ENCODE measurements around the gene PPP2R2B. TPM values are rescaled to one million over a fixed set of nuclear protein-coding genes. Genes with fewer than 3 reads are reported as not detected.

The PPP2R2B gene
- total RNA-seq, 3 donors from 2014 or later, result 0.99 to 5.9 (median 1.2) TPM

DNA sequence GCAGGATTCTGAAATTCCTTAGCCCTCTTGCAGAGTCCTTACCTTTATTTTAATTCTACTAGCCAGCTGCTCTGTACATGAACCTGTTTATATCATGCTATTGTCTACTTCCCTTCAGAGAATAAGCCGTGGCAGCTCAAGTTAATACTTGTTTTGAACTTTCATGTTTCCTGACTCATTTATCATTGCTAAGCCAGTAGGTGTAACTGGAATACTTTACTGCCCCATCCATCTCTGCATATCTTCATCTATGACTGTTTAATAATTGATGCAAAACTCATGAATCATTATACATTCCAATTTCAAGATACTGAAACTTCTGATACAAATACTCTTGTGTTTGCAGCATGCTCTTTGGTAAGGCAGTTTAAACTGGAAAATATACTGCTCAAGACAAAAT lies 174.7 kb downstream of the PPP2R2B start:
- Histone ChIP-seq H3K36me3 (ENCODE audit: low read depth) (no peaks in the 10 kb centered on the region), H3K4me1 (ENCODE audit: low read depth) (no peaks in the 10 kb centered on the region), H3K9me3 (no peaks in the 10 kb centered on the region), H3K4me3 (no peak overlapping the region)
- ATAC-seq, result no peak
- intact Hi-C loops (cut with DNase I, micrococcal nuclease), result no loop called here
- TF ChIP-seq, protein P1, sequence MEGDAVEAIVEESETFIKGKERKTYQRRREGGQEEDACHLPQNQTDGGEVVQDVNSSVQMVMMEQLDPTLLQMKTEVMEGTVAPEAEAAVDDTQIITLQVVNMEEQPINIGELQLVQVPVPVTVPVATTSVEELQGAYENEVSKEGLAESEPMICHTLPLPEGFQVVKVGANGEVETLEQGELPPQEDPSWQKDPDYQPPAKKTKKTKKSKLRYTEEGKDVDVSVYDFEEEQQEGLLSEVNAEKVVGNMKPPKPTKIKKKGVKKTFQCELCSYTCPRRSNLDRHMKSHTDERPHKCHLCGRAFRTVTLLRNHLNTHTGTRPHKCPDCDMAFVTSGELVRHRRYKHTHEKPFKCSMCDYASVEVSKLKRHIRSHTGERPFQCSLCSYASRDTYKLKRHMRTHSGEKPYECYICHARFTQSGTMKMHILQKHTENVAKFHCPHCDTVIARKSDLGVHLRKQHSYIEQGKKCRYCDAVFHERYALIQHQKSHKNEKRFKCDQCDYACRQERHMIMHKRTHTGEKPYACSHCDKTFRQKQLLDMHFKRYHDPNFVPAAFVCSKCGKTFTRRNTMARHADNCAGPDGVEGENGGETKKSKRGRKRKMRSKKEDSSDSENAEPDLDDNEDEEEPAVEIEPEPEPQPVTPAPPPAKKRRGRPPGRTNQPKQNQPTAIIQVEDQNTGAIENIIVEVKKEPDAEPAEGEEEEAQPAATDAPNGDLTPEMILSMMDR (IDR thresholded peaks at IDR 0.05), result no peak
- no peak for DNase-seq

DNA sequence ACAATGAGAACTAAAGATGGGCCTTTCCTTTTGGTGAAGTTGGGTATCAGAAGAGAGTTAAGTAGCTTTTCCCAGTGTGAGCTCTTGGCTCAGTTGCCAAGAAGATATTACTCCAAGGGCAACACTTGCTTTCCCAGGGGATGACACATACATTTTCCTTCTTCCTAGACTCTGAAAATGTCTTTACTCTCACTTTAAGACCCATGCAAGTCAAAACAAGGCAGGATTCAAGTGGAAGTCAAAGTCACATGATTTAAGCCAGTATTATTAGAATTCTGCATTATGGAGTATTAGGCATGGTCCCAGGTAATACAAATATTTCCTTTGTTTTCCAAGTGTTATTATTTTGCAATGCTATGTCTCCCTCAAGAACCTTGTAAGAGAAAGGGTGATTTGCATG lies 175.1 kb downstream of the PPP2R2B start:
- DNase-seq (no peak), ATAC-seq (no peak)
- H3K9me3 ChIP-seq, result no peaks in the 10 kb centered on the region
- H3K4me3 ChIP-seq, result no peak overlapping the region
- intact Hi-C loops (cut with DNase I, micrococcal nuclease), result no loop called here
- no peaks in the 10 kb centered on the region for H3K4me1 ChIP-seq (ENCODE audit: low read depth)
- H3K36me3 ChIP-seq (ENCODE audit: low read depth), result no peaks in the 10 kb centered on the region
- TF ChIP-seq, protein P1 (IDR thresholded peaks at IDR 0.05), result no peak

DNA sequence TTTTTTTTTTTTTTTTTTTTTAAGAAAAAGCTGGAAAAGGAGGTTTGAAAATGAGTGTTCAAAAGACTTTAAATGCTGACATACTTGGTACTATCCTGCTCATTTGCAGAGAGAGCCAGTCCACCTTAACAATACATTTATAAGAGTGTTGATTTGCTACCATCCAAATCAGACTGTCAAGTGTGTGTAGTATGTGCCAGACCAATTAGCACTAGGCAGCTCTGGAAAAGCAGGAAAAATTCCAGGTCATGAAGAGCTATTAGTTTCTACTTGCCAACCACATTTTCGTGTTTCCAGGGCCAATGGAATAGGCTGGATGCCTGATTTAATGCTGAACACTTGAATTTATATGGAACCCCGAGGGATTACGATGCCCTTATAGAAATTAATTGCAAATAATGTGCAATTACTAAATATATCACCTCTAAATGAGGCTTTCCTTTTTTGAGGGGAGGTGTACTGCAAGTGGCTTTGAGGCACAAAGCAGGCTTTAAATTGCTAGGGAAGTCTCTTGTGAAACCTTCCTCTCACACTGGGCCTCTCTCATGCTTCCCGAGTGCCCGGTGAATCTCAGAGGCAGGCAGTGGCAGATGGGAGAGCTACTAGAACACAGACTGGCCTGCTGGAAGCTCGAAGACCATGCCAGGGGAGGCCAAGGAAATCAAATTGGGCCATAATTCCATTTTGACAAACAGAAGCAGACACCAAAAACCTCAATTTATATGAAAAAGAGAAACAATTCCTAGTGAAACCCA lies 178.7 kb downstream of the PPP2R2B start:
- no peak for ATAC-seq

DNA sequence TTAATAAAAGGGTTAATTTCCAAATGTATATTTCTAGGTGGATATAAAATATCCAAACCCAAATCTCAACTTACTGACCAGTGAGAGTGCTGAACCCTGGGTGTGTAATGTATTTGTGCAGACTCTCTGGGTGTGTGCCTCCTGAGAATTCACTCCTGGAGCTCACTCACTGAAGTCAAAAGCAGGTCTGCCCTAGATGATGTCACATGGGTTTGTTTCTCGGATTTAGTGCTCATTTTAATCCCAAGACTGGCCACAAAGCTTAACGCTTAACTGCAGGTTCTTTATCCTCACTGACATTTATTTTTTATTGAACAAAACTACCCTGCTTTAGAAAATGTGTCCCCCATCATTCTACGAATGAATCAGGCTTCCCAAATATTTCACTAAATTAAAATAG lies 179.4 kb downstream of the PPP2R2B start:
- DNase-seq (no peak), ATAC-seq (no peak)
- Histone ChIP-seq H3K4me3 (no peak overlapping the region), H3K36me3 (ENCODE audit: low read depth) (no peaks in the 10 kb centered on the region), H3K4me1 (ENCODE audit: low read depth) (no peaks in the 10 kb centered on the region), H3K9me3 (no peaks in the 10 kb centered on the region)
- TF ChIP-seq, protein P1 (IDR thresholded peaks at IDR 0.05), result no peak
- intact Hi-C loops (cut with DNase I, micrococcal nuclease), result no loop called here

More for the DNA sequence above, 178.7 kb downstream of the PPP2R2B start:
- no peak overlapping the region for H3K4me3 ChIP-seq
- no peaks in the 10 kb centered on the region for H3K36me3 ChIP-seq (ENCODE audit: low read depth)
- no peaks in the 10 kb centered on the region for H3K9me3 ChIP-seq
- TF ChIP-seq, protein P1 (IDR thresholded peaks at IDR 0.05), result no peak
- H3K4me1 ChIP-seq (ENCODE audit: low read depth), result no peaks in the 10 kb centered on the region
- intact Hi-C loops (cut with DNase I, micrococcal nuclease), result no loop called here
- no peak for DNase-seq

DNA sequence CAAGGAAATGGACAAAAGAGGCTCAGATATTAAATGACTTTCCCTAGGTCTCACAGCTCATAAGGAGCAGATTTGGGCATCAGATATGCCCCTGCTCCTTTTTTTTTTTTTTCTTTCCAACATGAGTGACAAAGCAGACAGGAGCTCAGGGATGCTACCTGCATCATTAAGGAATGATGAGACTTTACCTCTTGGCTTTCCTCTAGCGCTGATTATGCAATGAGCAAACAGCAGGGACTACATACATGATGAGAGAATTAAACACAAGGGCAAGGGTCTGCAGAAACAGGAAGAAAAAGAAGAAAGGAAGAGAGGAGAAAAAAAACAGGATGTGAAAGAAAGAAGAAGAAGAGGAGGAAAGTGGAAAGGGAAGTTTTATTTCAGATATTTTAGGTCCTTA lies 179.9 kb downstream of the PPP2R2B start:
- no peak for ATAC-seq
- TF ChIP-seq, protein P1 (IDR thresholded peaks at IDR 0.05), result no peak
- intact Hi-C loops (cut with DNase I, micrococcal nuclease), result no loop called here
- H3K4me1 ChIP-seq (ENCODE audit: low read depth), result no peaks in the 10 kb centered on the region
- no peak overlapping the region for H3K4me3 ChIP-seq
- no peaks in the 10 kb centered on the region for H3K9me3 ChIP-seq
- no peak for DNase-seq
- no peaks in the 10 kb centered on the region for H3K36me3 ChIP-seq (ENCODE audit: low read depth)
